T-cell (primary cell): ENCODE results near the gene OTOS. TPM values are rescaled to one million over a fixed set of nuclear protein-coding genes. Genes with fewer than 3 reads are reported as not detected.

Source experiments
- ATAC-seq, 4 experiments: fragments of 200-7000 bp in 3 of 4; fragments of 150-1000 bp in 1 of 4; cut with Tn5 transposase; replicated peaks in 1 of 4; 1 replicate in 3 of 4; 2 replicates in 1 of 4; pipeline ENCODE4 v1.10.0; 2021; ENCODE audit warnings: moderate library complexity in 3 of 4, mild to moderate bottlenecking in 2 of 4, moderate number of reproducible peaks in 1 of 4
- CTCF ChIA-PET, 2 donors: fragments of 300-600 bp; sonication (Branson Sonifier 250); formaldehyde crosslinking; loops; one replicate each; lab custom pipeline; 2022; ENCODE audit warnings: antibody characterized with exemption in 2 of 2; lab: Charles Lee
- POLR2A ChIA-PET, 2 donors: fragments of 300-600 bp; sonication (Branson Sonifier 250); formaldehyde crosslinking; loops; one replicate each; lab custom pipeline; 2022; ENCODE audit warnings: antibody characterized with exemption in 2 of 2; lab: Charles Lee
- DNase-seq, 35 experiments: peaks; one replicate each; pipeline versions ENCODE4 v3.0.0 to v3.0.0-alpha.2; 2013 to 2023
- H3K27ac ChIP-seq: one replicate; pipeline ENCODE4 v1.5.1; 2013; ENCODE audit warnings: low read length
- H3K27me3 ChIP-seq, 2 experiments: replicated peaks in 1 of 2; 1 replicate in 1 of 2; 2 replicates in 1 of 2; pipeline versions ENCODE4 v1.6.1 to v1.7.0; 2013; ENCODE audit warnings: low read length in 1 of 2, mixed read lengths in 1 of 2; ENCODE audit not compliant: control insufficient read depth in 2 of 2, insufficient read depth in 2 of 2; ENCODE audit errors: extremely low read depth in 1 of 2
- H3K36me3 ChIP-seq, 2 donors: 1 replicate in 1 of 2; 2 replicates in 1 of 2; pipeline versions ENCODE4 v1.6.1 to v1.7.0; 2013; ENCODE audit warnings: low read length in 1 of 2; ENCODE audit not compliant: control insufficient read depth in 2 of 2, insufficient read depth in 1 of 2; ENCODE audit errors: extremely low read depth in 1 of 2
- H3K4me1 ChIP-seq, 2 experiments: 1 replicate in 1 of 2; 2 replicates in 1 of 2; pipeline versions ENCODE4 v1.6.1 to v1.7.0; 2013; ENCODE audit warnings: low read length in 2 of 2, mixed read lengths in 1 of 2; ENCODE audit not compliant: insufficient read depth in 2 of 2, control insufficient read depth in 1 of 2; ENCODE audit errors: extremely low read depth in 1 of 2
- H3K4me3 ChIP-seq, 2 donors: 1 replicate in 1 of 2; 2 replicates in 1 of 2; pipeline versions ENCODE4 v1.5.1 to v1.7.0; 2013; ENCODE audit warnings: mild to moderate bottlenecking in 2 of 2, low read length in 1 of 2, moderate library complexity in 1 of 2; ENCODE audit not compliant: control insufficient read depth in 1 of 2; ENCODE audit errors: extremely low read depth in 1 of 2
- H3K9me3 ChIP-seq: 2 replicates; pipeline ENCODE4 v1.7.0; 2013
- H3K27ac Mint-ChIP-seq, 2 donors: one replicate each; pipeline ENCODE4 v1.8.0; 2020 to 2021; ENCODE audit warnings: mild to moderate bottlenecking in 2 of 2, mixed read lengths in 2 of 2
- H3K27me3 Mint-ChIP-seq, 2 donors: one replicate each; pipeline ENCODE4 v1.8.0; 2021 to 2022; ENCODE audit warnings: mixed read lengths in 2 of 2
- H3K36me3 Mint-ChIP-seq: one replicate; pipeline ENCODE4 v1.8.0; 2021; ENCODE audit warnings: mixed read lengths
- H3K4me1 Mint-ChIP-seq, 3 donors: one replicate each; pipeline ENCODE4 v1.8.0; 2020 to 2022; ENCODE audit warnings: mixed read lengths in 3 of 3, mild to moderate bottlenecking in 1 of 3
- H3K4me3 Mint-ChIP-seq, 3 donors: one replicate each; pipeline ENCODE4 v1.8.0; 2020 to 2022; ENCODE audit warnings: mild to moderate bottlenecking in 3 of 3, mixed read lengths in 3 of 3, moderate library complexity in 3 of 3
- H3K9me3 Mint-ChIP-seq, 3 donors: one replicate each; pipeline ENCODE4 v1.8.0; 2020 to 2022; ENCODE audit warnings: mixed read lengths in 3 of 3
- WGBS: methylation state at CpG from one replicate; pipeline ENCODE4 v1.1.5; 2013; ENCODE audit warnings: missing lambda C conversion rate; ENCODE audit not compliant: insufficient coverage; 5-methylcytosine and 5-hydroxymethylcytosine counted together
- total RNA-seq, 35 experiments: library from RNA in 6 of 35; stranded (reverse) in 6 of 35; fragments of 120-200 nt in 1 of 35; gene quantifications; one replicate each; pipeline versions ENCODE4 v1.2.1 to v1.2.4 and lab custom pipeline; 2013 to 2026

The OTOS gene
- total RNA-seq, 5 donors from 2014 or later (not counting 1 experiment from before 2014, with no cell fraction given): not detected

DNA sequence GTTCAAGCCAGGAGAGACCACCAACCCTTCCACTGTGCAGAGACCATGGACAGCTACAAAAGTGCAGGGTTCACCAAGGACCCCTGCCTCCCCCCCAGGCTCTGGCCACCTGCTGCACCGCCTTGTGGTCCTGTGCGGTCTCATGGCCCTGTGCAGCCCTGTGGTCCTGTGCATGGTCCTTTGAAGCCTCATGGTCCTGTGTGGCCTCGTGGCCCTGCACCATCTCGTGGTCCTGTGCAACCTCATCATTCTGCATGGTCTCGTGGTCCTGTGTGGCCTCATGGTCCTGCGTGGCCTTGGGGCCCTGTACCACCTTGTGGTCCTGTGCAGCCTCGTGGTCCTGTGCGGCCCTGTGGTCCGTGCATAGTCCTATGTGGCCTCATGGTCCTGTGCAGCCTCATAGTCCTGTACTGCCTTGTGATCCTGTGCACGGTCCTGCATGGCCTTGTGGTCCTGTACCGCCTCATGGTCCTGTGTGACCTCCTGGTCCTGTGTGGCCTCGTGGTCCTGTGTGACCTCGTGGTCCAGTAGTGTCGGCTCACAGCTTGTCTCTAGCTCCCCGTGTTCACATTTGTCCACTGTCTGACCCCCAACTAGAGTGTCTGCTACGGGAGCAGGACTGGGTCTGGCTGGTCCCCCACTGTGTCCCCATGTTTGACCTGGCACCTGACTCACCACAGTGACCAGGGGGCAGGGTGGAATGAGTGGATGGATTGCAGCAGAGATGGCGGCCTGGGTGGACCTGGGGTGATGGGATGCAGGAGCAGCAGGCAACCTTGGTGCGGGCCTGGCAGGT lies 20.0 kb upstream of the OTOS start:
- ChIA-PET POLR2A (no interaction called here), CTCF (no interaction called here)
- ATAC-seq (no peak), DNase-seq (no peak)
- peaks cover 0 to 6% (median 0%) of the 10 kb centered on the region in 3 donors for H3K9me3 Mint-ChIP-seq
- H3K27me3 Mint-ChIP-seq: peaks cover 4 to 8% of the 10 kb centered on the region in 2 donors
- no peaks in the 10 kb centered on the region for H3K36me3 Mint-ChIP-seq
- H3K27ac Mint-ChIP-seq: no peak overlapping the region
- H3K27me3 ChIP-seq: peaks cover 0 to 36% of the 10 kb centered on the region in 2 experiments
- no peaks in the 10 kb centered on the region for H3K36me3 ChIP-seq
- WGBS: 74% methylated on average over 18 of the region's 18 CpGs
- H3K4me3 Mint-ChIP-seq: no peak overlapping the region
- H3K4me1 Mint-ChIP-seq: no peaks in the 10 kb centered on the region
- H3K27ac ChIP-seq: no peak overlapping the region
- no peaks in the 10 kb centered on the region for H3K9me3 ChIP-seq
- no peak overlapping the region for H3K4me3 ChIP-seq
- H3K4me1 ChIP-seq: no peaks in the 10 kb centered on the region

DNA sequence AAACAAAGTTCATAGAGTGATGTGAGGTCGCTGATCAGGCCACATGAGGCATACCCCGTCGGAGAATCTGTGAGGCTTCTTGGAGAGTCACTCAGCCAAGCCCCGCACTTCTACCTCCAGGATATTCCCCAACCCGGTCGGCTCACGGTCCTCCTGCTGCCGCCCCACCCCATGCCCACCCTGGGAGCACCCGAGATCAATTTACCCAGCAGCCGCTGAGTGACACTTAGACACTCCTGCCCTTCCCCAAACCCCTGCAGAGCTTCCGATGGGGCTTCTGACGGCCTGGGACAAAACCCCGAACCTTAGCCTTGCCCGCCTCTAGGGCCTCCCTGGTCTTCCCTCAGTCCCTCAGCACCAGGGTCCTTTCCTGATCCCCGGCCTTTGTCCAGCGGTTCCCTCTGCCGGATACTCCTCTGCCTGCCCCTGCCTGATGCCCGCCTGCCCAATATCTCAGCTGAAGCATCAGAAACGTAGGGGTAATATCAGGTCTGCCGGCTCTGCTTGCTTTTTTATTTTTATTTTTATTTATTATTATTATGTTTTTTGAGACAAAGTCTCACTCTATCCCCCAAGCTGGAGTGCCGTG lies 18.9 kb upstream of the OTOS start:
- CTCF ChIA-PET: no interaction called here
- POLR2A ChIA-PET: no interaction called here
- ATAC-seq (no peak), DNase-seq (no peak)
- Histone ChIP-seq H3K9me3 (no peaks in the 10 kb centered on the region), H3K27me3 (peaks cover 0 to 36% of the 10 kb centered on the region in 2 experiments), H3K27ac (no peak overlapping the region), H3K4me3 (no peak overlapping the region), H3K36me3 (no peaks in the 10 kb centered on the region), H3K4me1 (no peaks in the 10 kb centered on the region)
- Mint-ChIP-seq H3K4me1 (no peaks in the 10 kb centered on the region), H3K4me3 (no peak overlapping the region), H3K36me3 (no peaks in the 10 kb centered on the region), H3K9me3 (peaks cover 0 to 6% (median 0%) of the 10 kb centered on the region in 3 donors), H3K27ac (no peak overlapping the region), H3K27me3 (peaks cover 7 to 10% of the 10 kb centered on the region in 2 donors)
- 79% methylated on average over 13 of the region's 21 CpGs for WGBS

DNA sequence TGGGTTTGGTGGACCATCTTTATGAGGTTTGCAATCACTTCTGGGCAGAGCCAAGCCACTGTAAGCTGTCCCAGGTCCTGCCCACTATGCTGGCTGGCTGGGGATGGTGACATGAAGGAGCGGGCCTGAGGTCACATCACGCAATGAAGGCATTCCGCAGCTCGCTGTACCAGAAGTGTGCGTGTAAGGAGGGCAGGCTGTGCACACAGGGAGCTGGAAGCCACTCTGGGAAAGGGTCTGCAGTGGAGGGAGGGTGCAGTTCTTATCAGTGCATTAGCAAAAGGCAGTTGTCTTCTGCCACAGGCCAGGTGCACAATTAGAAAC lies 16.7 kb upstream of the OTOS start:
- WGBS: 93% methylated on average over 5 of the region's 5 CpGs
- ChIA-PET CTCF (no interaction called here), POLR2A (no interaction called here)
- H3K36me3 ChIP-seq: no peaks in the 10 kb centered on the region
- H3K36me3 Mint-ChIP-seq: no peaks in the 10 kb centered on the region
- peaks cover 16 to 19% of the 10 kb centered on the region in 2 donors for H3K27me3 Mint-ChIP-seq
- peaks cover 0 to 30% of the 10 kb centered on the region in 2 experiments for H3K27me3 ChIP-seq
- H3K9me3 Mint-ChIP-seq: peaks cover 0 to 7% (median 4%) of the 10 kb centered on the region in 3 donors
- no peak overlapping the region for H3K4me3 Mint-ChIP-seq
- no peak overlapping the region for H3K27ac ChIP-seq
- H3K4me3 ChIP-seq: no peak overlapping the region
- no peaks in the 10 kb centered on the region for H3K4me1 ChIP-seq
- H3K9me3 ChIP-seq: no peaks in the 10 kb centered on the region
- no peak overlapping the region for H3K27ac Mint-ChIP-seq
- H3K4me1 Mint-ChIP-seq: no peaks in the 10 kb centered on the region
- ATAC-seq (no peak), DNase-seq (no peak)

DNA sequence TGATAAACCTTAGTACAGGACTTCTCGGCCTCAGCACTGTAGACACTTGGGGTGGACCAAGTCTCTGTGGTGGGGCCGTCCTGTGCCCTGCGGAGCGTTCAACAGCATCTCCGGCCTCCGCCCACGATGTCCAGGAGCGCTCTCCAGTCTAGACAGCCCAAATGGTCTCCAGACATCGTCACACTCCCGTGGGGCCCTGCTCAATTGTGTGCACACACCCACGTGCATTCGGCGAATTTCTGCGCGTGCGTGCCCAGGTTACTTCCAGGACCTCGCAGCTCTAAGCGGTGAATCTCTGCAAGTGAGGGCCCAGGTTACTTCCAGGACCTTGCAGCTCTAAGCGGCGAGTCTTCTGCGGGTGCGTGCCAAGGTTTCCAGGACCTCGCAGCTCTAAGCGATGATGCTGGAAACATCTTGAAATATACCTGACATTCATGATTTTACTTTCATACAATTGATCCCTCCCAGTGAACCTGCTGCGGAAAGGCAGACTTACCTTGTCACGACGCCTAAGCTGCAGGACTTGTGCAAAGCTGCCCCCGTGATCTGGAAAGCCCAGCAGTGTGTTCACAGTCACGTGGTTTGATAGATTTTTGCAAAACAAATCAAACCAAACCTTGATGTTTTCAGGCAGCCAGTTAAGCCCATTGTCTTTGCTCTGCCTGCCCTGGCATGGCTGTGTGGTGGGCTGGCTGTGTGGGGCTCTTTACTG lies 16.1 kb upstream of the OTOS start:
- Histone ChIP-seq H3K27me3 (peaks cover 0 to 28% of the 10 kb centered on the region in 2 experiments), H3K9me3 (no peaks in the 10 kb centered on the region), H3K4me3 (no peak overlapping the region), H3K4me1 (no peaks in the 10 kb centered on the region), H3K36me3 (no peaks in the 10 kb centered on the region), H3K27ac (no peak overlapping the region)
- no peaks in the 10 kb centered on the region for H3K4me1 Mint-ChIP-seq
- H3K4me3 Mint-ChIP-seq: no peak overlapping the region
- ATAC-seq (no peak), DNase-seq (no peak)
- H3K27me3 Mint-ChIP-seq: peaks cover 13 to 21% of the 10 kb centered on the region in 2 donors
- CTCF ChIA-PET: no interaction called here
- peaks cover 0 to 7% (median 4%) of the 10 kb centered on the region in 3 donors for H3K9me3 Mint-ChIP-seq
- H3K27ac Mint-ChIP-seq: no peak overlapping the region
- H3K36me3 Mint-ChIP-seq: no peaks in the 10 kb centered on the region
- 87% methylated on average over 28 of the region's 29 CpGs for WGBS
- POLR2A ChIA-PET: interaction anchor here in 1 of 2 donors (0.6 kb wide), 1 partner anchor 41 kb away, joined by 3 read pairs; no protein-coding TSS in a partner anchor

DNA sequence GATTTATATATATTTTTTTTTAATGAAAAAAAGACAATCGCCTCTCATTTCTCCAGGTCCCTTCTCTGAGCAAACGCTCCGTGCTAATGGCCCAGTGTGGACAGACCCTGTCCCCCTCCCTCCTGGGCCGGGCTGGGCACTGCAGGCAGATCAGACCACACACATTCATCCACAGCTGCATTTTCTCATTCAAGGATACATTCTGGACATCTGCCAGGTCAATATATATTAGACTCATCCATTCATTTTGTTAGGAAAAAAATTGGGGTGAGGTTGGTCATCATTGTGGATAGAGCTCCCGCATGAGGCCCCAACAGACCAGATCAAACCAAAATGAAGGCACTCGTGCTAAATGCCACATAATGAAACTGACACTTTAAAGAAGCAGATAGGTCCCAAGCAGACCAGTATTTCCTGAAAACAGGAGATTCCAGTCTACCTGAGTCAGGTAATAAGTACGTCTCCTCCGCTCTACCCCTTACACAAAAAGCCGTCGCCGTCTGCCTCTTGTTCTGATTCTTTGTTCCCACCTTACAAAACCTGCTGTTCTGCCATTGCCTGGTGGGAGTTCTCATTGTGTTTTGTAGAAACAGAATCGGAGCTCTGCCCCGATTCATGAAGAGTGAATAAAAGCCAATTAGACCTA lies 15.4 kb upstream of the OTOS start:
- DNase-seq (no peak), ATAC-seq (no peak)
- Histone ChIP-seq H3K9me3 (no peaks in the 10 kb centered on the region), H3K27me3 (peaks cover 0 to 29% of the 10 kb centered on the region in 2 experiments), H3K27ac (no peak overlapping the region), H3K36me3 (no peaks in the 10 kb centered on the region), H3K4me1 (no peaks in the 10 kb centered on the region), H3K4me3 (no peak overlapping the region)
- CTCF ChIA-PET: no interaction called here
- peaks cover 17 to 24% of the 10 kb centered on the region in 2 donors for H3K27me3 Mint-ChIP-seq
- H3K4me3 Mint-ChIP-seq: no peak overlapping the region
- H3K9me3 Mint-ChIP-seq: peaks cover 0 to 7% (median 4%) of the 10 kb centered on the region in 3 donors
- no peaks in the 10 kb centered on the region for H3K36me3 Mint-ChIP-seq
- no peaks in the 10 kb centered on the region for H3K4me1 Mint-ChIP-seq
- H3K27ac Mint-ChIP-seq: no peak overlapping the region
- 92% methylated on average over 4 of the region's 13 CpGs for WGBS
- POLR2A ChIA-PET: interaction anchor here in 1 of 2 donors (0.6 kb wide), 1 partner anchor 41 kb away, joined by 3 read pairs; no protein-coding TSS in a partner anchor
